Activated T-helper 2 cell treated with anti-CD3 and anti-CD28 coated beads, Interferon-gamma antibody, Interleukin-2, Interleukin-4, amounts not matched to agents 10 μg/mL and 5 μg/mL and 100 μg/mL, durations not matched to agents 14 hours and 24 hours and 36 hours (primary cell): Measurements from ENCODE around the gene KAZN. TPM values are rescaled to one million over a fixed set of nuclear protein-coding genes. Genes with fewer than 3 reads are reported as not detected.

ENCODE experiments used
- DNase-seq: peaks from one replicate; pipeline ENCODE4 v3.0.0; 2021; ENCODE audit warnings: low spot score
- H3K27ac Mint-ChIP-seq: one replicate; pipeline ENCODE4 v1.8.0; 2021; ENCODE audit warnings: mixed read lengths
- H3K27me3 Mint-ChIP-seq: one replicate; pipeline ENCODE4 v1.8.0; 2021; ENCODE audit warnings: low read depth, mixed read lengths
- H3K36me3 Mint-ChIP-seq: one replicate; pipeline ENCODE4 v1.8.0; 2021; ENCODE audit warnings: low read depth, mixed read lengths
- H3K4me1 Mint-ChIP-seq: one replicate; pipeline ENCODE4 v1.8.0; 2021; ENCODE audit warnings: low read depth, mixed read lengths
- H3K4me3 Mint-ChIP-seq: one replicate; pipeline ENCODE4 v1.8.0; 2021; ENCODE audit warnings: low read depth, mild to moderate bottlenecking, moderate library complexity, mixed read lengths
- H3K9me3 Mint-ChIP-seq: one replicate; pipeline ENCODE4 v1.8.0; 2021; ENCODE audit warnings: mixed read lengths
- intact Hi-C: fragments of 100-400 bp; cut with micrococcal nuclease; formaldehyde crosslinking; loops from one replicate; pipeline ENCODE4 v1.15.1; 2023
- total RNA-seq: library from RNA; stranded (reverse); gene quantifications from 2 replicates; pipeline ENCODE4 v1.2.3, GENCODE V29; 2022

Gene KAZN
- total RNA-seq, 1 donor from 2014 or later = 0.68 TPM

GRCh38 chr1:15063346-15063745 is 464.9 kb downstream of the KAZN start:
- no peaks in the 10 kb centered on the region for H3K36me3 Mint-ChIP-seq
- peaks cover 2% of the 10 kb centered on the region for H3K4me1 Mint-ChIP-seq
- no peak overlapping the region for H3K4me3 Mint-ChIP-seq
- DNase-seq = no peak
- H3K27ac Mint-ChIP-seq = no peak overlapping the region
- intact Hi-C loops = no loop called here
- H3K9me3 Mint-ChIP-seq = no peaks in the 10 kb centered on the region
- no peaks in the 10 kb centered on the region for H3K27me3 Mint-ChIP-seq

DNA sequence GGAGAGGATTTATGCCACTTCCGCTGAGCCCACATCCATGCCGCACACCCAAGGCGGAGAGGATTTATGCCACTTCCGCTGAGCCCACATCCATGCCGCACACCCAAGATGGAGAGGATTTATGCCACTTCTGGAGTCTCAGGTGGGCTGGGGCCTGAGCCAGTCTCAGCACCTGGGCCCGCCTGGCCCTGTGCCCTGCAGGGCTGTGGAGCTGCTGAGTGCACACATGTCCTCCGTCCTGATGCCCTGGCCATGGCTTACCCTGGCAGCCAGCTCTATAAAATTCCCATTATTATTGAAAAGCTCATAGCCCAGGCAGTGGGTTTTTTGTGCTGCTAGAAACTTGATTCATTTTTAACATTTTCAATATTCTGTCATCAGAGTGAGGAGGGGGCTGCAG is 465.3 kb downstream of the KAZN start:
- Mint-ChIP-seq H3K36me3 (no peaks in the 10 kb centered on the region), H3K27ac (no peak overlapping the region), H3K4me1 (peaks cover 2% of the 10 kb centered on the region), H3K9me3 (no peaks in the 10 kb centered on the region), H3K4me3 (no peak overlapping the region), H3K27me3 (no peaks in the 10 kb centered on the region)
- intact Hi-C loops = no loop called here
- no peak for DNase-seq

DNA sequence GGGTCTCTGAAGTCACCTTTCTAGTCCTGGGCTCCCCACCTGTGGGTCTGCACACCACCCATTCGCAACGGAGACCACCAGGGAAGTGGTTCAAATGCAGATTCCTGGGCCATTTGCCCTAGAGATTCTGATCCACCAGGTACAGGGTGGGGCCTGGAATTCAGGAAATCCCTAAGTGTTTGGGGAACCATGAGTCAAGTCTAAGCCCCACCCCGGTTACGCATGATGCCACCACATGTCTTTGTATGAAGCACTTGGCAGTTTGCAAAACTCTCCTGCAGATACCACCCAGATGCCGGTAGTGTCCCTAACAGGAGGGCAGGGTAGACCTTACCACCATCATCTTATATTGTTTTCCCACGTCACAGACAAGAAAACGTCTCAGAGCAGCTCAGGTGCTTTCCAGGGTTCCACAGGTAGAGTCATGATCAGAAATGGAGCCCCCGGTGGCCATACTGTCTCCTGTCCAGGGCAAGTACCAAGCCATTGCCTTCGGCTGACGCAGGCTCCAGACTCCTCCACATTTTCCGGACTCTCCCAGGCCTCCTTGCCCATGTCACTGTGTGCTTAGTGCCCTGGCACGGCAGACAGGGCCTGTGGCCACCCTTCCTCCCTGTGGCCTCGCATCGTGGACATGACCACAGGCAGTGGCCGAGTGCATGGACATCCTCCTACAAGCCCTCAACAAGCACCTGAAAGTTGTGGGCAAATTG is 465.9 kb downstream of the KAZN start:
- peaks cover 2% of the 10 kb centered on the region for H3K4me1 Mint-ChIP-seq
- no peak for DNase-seq
- no peak overlapping the region for H3K4me3 Mint-ChIP-seq
- no peaks in the 10 kb centered on the region for H3K36me3 Mint-ChIP-seq
- H3K27me3 Mint-ChIP-seq = no peaks in the 10 kb centered on the region
- no peak overlapping the region for H3K27ac Mint-ChIP-seq
- no peaks in the 10 kb centered on the region for H3K9me3 Mint-ChIP-seq
- intact Hi-C loops = no loop called here

GRCh38 chr1:15065291-15065690 is 466.8 kb downstream of the KAZN start:
- no peak for DNase-seq
- no peaks in the 10 kb centered on the region for H3K27me3 Mint-ChIP-seq
- H3K9me3 Mint-ChIP-seq = no peaks in the 10 kb centered on the region
- intact Hi-C loops = no loop called here
- H3K4me1 Mint-ChIP-seq = peaks cover 2% of the 10 kb centered on the region
- H3K27ac Mint-ChIP-seq = no peak overlapping the region
- no peaks in the 10 kb centered on the region for H3K36me3 Mint-ChIP-seq
- H3K4me3 Mint-ChIP-seq = no peak overlapping the region

- no peaks in the 10 kb centered on the region for H3K36me3 Mint-ChIP-seq
- H3K27ac Mint-ChIP-seq = no peak overlapping the region
- peaks cover 2% of the 10 kb centered on the region for H3K4me1 Mint-ChIP-seq
- H3K9me3 Mint-ChIP-seq = no peaks in the 10 kb centered on the region
- no peak overlapping the region for H3K4me3 Mint-ChIP-seq
- H3K27me3 Mint-ChIP-seq = no peaks in the 10 kb centered on the region
- intact Hi-C loops = no loop called here
- DNase-seq = no peak
Measured at GRCh38 chr1:15065736-15066135, 467.3 kb downstream of the KAZN start.

GRCh38 chr1:15066191-15066590 is 467.7 kb downstream of the KAZN start:
- H3K27me3 Mint-ChIP-seq = no peaks in the 10 kb centered on the region
- intact Hi-C loops = no loop called here
- H3K36me3 Mint-ChIP-seq = no peaks in the 10 kb centered on the region
- no peak overlapping the region for H3K4me3 Mint-ChIP-seq
- no peak for DNase-seq
- no peaks in the 10 kb centered on the region for H3K9me3 Mint-ChIP-seq
- H3K27ac Mint-ChIP-seq = no peak overlapping the region
- H3K4me1 Mint-ChIP-seq = peaks cover 2% of the 10 kb centered on the region

DNA sequence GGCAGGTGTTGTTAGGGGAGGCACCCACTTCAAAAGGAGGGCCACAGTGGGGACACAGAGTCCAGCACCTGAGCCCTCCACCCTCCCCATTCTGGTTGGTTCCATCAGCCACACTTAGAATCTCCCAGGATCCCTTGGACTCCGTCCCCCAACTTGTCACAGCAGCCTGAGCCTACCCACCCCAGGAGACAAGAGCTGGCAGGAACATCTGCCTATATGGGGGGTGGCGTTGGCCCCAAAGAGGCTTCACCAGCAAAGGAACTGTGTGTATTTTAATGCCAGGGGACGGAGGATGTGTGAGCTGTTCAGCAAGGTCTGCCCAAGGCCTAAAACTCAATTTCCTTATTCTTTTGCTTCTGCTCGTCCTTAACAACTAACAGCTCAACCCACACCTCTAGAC is 468.7 kb downstream of the KAZN start:
- Mint-ChIP-seq H3K27me3 (no peaks in the 10 kb centered on the region), H3K4me3 (no peak overlapping the region), H3K27ac (no peak overlapping the region), H3K36me3 (no peaks in the 10 kb centered on the region), H3K4me1 (peaks cover 2% of the 10 kb centered on the region), H3K9me3 (no peaks in the 10 kb centered on the region)
- no peak for DNase-seq
- intact Hi-C loops = no loop called here

DNA sequence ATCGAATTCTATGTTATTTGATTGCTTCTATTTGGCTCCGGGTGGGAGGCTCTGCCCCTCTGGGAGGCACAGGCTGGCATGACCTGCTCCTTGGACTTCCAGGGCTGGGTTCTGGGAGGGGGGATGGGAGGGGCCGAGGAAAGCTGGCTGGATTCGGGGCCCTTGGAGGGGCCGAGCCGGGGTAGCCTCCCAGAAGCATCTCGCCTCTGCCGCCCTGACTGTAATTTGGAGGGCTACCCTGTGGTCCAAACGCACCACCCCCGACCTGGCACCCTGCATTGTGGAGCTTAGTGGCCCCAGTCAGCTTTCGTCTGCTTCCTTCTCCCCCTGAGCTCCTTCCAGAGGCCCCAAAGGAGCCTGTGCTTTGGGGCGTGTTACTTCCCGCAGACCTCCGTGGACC is 469.7 kb downstream of the KAZN start:
- H3K27me3 Mint-ChIP-seq = no peaks in the 10 kb centered on the region
- no peak overlapping the region for H3K27ac Mint-ChIP-seq
- H3K36me3 Mint-ChIP-seq = no peaks in the 10 kb centered on the region
- H3K9me3 Mint-ChIP-seq = no peaks in the 10 kb centered on the region
- no peak for DNase-seq
- peaks cover 2% of the 10 kb centered on the region for H3K4me1 Mint-ChIP-seq
- no peak overlapping the region for H3K4me3 Mint-ChIP-seq
- intact Hi-C loops = no loop called here

DNA sequence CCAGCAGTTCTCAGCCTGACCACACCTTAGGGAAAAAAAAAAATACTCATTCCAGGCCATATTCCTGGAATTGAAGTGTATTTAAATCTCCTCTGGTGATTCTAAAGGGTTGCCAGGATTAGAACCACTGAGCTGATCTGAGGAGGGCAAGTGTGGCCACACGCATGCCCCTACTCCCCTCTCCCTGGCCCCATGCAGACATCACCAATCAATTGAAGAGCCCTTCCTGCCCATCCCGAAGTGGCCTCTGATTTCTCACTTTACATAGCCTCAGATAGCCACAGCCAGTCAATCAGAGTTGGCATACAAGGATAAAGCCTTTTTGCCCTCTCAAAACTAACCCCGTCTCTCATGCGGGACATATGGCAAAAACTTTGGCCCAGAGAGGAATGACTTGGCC is 470.5 kb downstream of the KAZN start:
- intact Hi-C loops = no loop called here
- Mint-ChIP-seq H3K36me3 (no peaks in the 10 kb centered on the region), H3K4me3 (no peak overlapping the region), H3K27ac (no peak overlapping the region), H3K4me1 (peaks cover 2% of the 10 kb centered on the region), H3K27me3 (no peaks in the 10 kb centered on the region), H3K9me3 (no peaks in the 10 kb centered on the region)
- DNase-seq = no peak

DNA sequence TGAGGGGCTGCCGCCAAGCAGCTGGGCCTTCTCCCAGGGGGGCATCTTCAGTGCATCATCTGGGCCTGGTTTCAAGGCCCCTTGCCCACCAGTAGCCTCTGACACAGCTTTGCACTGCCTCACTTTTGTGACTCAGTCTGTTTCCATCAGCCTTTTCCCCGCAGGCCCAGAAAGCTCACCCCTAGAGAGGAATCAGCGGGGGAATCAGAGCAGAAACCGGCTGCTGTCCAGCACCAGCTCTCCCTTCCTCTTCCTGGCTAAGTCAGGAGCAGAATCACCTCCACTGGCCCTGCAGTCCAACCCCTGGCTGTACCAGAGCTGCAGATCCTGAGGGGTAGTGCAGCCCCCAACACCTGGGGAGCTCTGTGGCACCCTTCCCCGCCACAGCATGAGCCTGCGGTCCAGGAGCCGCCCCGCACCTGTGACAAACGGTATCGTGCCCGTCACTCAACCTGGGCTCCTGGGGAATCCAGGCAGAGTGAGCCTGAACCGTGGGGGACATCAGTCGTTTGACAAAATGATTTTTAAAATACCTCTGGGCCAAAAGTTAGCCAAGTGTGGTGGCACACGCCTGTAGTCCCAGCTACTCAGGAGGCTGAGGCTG is 471.8 kb downstream of the KAZN start:
- H3K27ac Mint-ChIP-seq = no peak overlapping the region

GRCh38 chr1:15071936-15072335 is 473.5 kb downstream of the KAZN start:
- Mint-ChIP-seq H3K4me3 (no peak overlapping the region), H3K27me3 (no peaks in the 10 kb centered on the region), H3K9me3 (no peaks in the 10 kb centered on the region), H3K27ac (no peak overlapping the region), H3K36me3 (no peaks in the 10 kb centered on the region), H3K4me1 (no peaks in the 10 kb centered on the region)
- DNase-seq = no peak
- intact Hi-C loops = no loop called here

More for the DNA sequence above, 471.8 kb downstream of the KAZN start:
- intact Hi-C loops = no loop called here
- H3K36me3 Mint-ChIP-seq = no peaks in the 10 kb centered on the region
- no peak overlapping the region for H3K4me3 Mint-ChIP-seq
- H3K27me3 Mint-ChIP-seq = no peaks in the 10 kb centered on the region
- H3K4me1 Mint-ChIP-seq = peaks cover 2% of the 10 kb centered on the region
- DNase-seq = no peak
- no peaks in the 10 kb centered on the region for H3K9me3 Mint-ChIP-seq

DNA sequence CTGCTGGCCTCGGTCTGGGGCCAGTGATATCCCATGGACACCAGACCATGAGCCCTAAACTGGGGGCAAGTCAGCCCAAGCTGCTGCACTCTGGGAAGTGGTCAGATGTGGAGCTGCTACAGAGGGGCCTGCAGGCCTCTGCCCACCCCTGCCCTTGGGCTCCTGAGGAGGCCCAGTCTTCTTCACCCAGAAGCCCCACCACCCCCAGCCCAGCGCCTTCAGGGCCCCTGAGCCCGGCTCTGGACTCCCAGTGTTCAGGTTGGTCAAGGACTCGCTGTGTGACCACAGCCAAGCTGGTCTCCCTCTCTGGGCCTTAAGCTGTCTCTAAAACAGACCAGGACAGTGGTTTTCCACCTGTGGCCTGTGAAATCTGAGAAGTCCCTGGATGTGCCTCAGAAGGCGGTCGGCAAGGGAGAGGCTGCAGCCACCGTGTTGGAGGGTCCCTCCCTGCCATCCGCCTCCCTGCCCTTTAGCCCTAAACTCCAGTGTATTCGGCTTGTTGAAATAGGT is 475.4 kb downstream of the KAZN start:
- DNase-seq = no peak
- Mint-ChIP-seq H3K27me3 (no peaks in the 10 kb centered on the region), H3K9me3 (no peaks in the 10 kb centered on the region), H3K4me1 (no peaks in the 10 kb centered on the region), H3K36me3 (no peaks in the 10 kb centered on the region), H3K4me3 (no peak overlapping the region), H3K27ac (no peak overlapping the region)
- intact Hi-C loops = no loop called here

DNA sequence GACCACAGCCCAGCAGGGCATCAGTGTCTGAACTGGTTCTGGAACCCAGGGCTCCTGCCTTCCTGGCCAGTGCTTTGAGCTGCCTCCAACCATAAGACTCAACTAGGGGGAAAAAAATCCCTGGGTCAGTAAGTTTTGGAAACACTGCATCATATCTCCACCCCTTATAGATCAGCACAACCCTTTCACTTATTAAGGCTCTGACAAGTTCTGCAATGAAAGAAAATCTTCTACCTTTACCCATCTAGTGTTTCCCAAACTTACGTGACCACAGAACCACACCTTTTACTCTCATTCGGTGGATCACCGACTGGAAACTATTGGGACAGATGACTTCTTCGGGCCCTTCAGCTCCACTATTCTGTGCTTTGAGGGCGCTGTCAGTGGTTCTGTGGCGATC is 476.7 kb downstream of the KAZN start:
- Mint-ChIP-seq H3K36me3 (no peaks in the 10 kb centered on the region), H3K9me3 (no peaks in the 10 kb centered on the region), H3K4me1 (no peaks in the 10 kb centered on the region), H3K27me3 (no peaks in the 10 kb centered on the region), H3K27ac (no peak overlapping the region), H3K4me3 (no peak overlapping the region)
- intact Hi-C loops = no loop called here
- DNase-seq = no peak
